HG02759 (cell line): ENCODE measurements around the gene RBM20.

Experiments used
- ATAC-seq: cut with Tn5 transposase; IDR thresholded peaks from one replicate; pipeline ENCODE4 v1.9.1; 2021; ENCODE audit warnings: mild to moderate bottlenecking, moderate library complexity; ENCODE audit not compliant: unreplicated experiment

Gene RBM20

DNA sequence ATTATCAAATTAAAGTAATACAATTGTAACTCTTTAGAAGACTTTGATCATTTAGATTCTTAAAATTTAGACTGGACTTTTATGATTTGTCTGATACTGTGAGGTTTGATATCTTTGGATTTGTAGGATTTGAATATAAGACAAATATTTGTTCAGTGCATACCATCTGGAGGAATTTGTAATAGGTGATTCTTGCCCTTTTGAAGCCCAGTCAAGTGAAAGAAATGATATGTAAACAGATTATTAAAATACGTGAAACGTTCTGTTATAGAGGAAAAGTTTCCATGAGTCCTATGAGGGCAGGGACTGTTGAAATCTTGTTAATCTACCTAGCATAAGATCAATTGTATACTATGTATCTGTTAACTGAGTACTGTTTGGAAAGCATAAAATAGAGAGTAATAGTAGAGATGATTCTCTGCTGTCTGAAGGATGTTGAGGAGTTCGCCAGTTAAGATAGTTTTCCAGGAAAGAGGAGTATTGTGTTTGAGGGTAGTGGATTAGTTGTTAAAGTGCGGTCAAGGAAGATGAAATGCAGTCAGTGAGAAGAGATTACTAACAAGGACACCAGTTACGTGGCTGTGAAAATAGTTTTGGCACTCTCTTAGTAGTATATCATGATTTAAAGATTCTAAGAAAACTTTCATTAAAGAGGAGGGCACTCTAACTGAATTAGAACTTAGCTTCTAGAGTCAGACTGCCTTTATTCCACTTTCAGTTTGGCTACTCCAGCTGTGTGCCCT, 242.0 kb downstream of the RBM20 start:
- no peak for ATAC-seq

DNA sequence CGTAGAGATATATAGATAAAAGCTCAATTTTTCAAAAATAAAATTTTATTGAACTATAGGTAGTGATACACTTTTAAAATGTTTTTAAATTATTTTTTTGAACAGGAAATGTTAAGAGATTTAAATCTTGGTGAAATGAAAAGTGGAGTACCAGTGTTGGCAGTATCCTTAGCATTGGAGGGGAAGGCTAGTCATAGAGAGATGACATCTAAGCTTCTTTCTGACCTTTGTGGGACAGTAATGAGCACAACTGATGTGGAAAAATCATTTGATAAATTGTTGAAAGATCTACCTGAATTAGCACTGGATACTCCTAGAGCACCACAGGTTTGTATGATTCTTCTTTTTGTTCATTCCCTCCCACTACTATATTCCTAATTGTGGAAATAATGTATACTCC, 243.4 kb downstream of the RBM20 start:
- ATAC-seq, result no peak
